NT2/D1 (cell line): ENCODE measurements around the gene NUP160.

Experiments used
- SUZ12 ChIP-seq: IDR thresholded peaks from 2 replicates; pipeline ENCODE4 v1.6.1; 2011; ENCODE audit not compliant: insufficient read length, insufficient read depth; ENCODE audit errors: extremely low read depth
- YY1 ChIP-seq: IDR thresholded peaks from 2 replicates; pipeline ENCODE4 v1.6.1; 2011; ENCODE audit not compliant: insufficient read length, insufficient read depth
- ZNF274 ChIP-seq: IDR thresholded peaks from 2 replicates; pipeline ENCODE4 v1.6.1; 2011; ENCODE audit warnings: mild to moderate bottlenecking, low read depth, low read length

GRCh38 chr11:47731475-47731874 lies 116.7 kb downstream of the NUP160 start:
- TF ChIP-seq SUZ12 (no peak), ZNF274 (no peak), YY1 (no peak)
